ENCODE measurements around the gene LTA4H.

DNA sequence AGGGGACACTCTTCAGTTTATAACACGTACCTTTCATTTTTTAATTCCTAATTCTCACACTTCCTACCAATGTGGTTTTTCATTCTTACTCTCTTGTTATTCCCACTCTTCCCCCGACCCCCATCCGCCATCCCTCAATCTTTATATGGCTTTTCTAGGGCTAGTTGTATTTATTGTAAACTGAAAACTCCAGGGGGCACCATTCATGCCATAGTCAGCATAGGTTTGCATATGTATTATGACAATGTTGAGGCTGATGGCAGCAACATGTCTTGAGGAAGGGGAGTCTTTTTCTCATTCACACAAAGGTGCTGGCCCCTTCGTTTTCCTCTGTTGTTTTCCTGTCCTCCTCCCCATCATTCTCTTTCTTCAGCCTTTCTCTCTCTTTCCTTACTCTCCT, 27.7 kb upstream of the LTA4H start:
- no peak for TF ChIP-seq CTCF (IDR thresholded peaks at IDR 0.05)
- no peak for TF ChIP-seq POLR2A (IDR thresholded peaks at IDR 0.05)
- no peak for TF ChIP-seq POLR2AphosphoS5 (IDR thresholded peaks at IDR 0.05)
